Measurements from ENCODE around the gene SPINT4. TPM values are rescaled to one million over a fixed set of nuclear protein-coding genes. Genes with fewer than 3 reads are reported as not detected.

Gene SPINT4
- total and polyA plus RNA-seq, 4 donors: not detected

DNA sequence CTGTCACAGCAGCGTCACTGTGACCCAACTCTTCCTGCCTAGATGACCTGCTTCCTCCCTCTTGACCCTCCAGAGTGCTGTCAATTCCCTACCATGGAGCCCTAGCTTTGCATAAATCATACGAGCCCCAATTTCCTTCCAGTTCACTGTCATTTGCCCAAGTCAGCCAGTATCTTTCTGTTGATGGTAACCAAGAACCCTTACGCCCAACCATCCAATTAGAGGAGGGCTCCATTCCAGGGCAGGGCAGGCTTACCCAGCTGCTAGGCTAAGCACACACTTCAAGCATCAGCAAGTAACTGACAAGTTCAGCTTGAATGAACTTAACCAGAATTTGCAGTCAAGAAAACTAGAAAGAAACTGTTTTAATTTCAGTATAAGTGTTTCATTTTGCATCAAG lies 43.8 kb downstream of the SPINT4 start:
- no peak for TF ChIP-seq EGR1 (IDR thresholded peaks at IDR 0.05; ENCODE audit: low read depth in 2 of 2)
- H3K9me3 ChIP-seq (ENCODE audit: control insufficient read depth in 4 of 4, low read length in 3 of 4): no peaks in the 10 kb centered on the region
- H3K9ac ChIP-seq (ENCODE audit: low read depth in 1 of 2, low read length in 2 of 2): no peak overlapping the region
- WGBS: 64% methylated on average over 3 of the region's 3 CpGs
- no peak overlapping the region for H3K4me3 ChIP-seq (ENCODE audit: low read depth in 1 of 3, low read length in 3 of 3)
- no peak overlapping the region for H3K27ac ChIP-seq (ENCODE audit: low read depth in 1 of 2, low read length in 2 of 2)
- peaks cover 0 to 3% (median 3%) of the 10 kb centered on the region in 4 donors for H3K4me1 ChIP-seq (ENCODE audit: control insufficient read depth in 4 of 4, insufficient read depth in 4 of 4, low read length in 3 of 4)
- H3K36me3 ChIP-seq (ENCODE audit: control insufficient read depth in 4 of 4, insufficient read depth in 3 of 4, low read depth in 1 of 4, low read length in 3 of 4): no peaks in the 10 kb centered on the region
- DNase-seq (ENCODE audit: low spot score): no peak
- no peaks in the 10 kb centered on the region for H3K27me3 ChIP-seq (ENCODE audit: control insufficient read depth in 4 of 4, insufficient read depth in 4 of 4, low read length in 3 of 4)

DNA sequence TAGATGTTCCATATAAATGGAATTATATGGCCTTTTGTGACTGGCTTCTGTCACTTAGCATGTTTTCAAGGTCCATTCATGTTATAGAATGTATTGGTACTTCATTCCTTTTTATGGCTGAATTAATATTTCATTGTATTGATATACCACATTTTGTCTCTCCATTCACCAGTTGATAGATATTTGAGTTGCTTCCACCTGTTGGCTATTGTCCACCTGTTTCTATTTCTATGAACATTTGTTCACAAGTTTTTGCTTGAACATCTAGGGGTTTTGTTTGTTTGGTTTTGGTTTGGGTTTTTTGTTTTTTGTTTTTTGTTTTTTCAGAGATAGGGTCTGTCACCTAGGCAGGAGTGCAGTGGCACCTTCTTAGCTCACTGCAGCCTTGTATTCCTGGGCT lies 46.3 kb downstream of the SPINT4 start:
- H3K36me3 ChIP-seq (ENCODE audit: control insufficient read depth in 4 of 4, insufficient read depth in 3 of 4, low read depth in 1 of 4, low read length in 3 of 4): no peaks in the 10 kb centered on the region
- TF ChIP-seq EGR1 (IDR thresholded peaks at IDR 0.05; ENCODE audit: low read depth in 2 of 2): no peak
- TF ChIP-seq FOXA1 (IDR thresholded peaks at IDR 0.05): no peak
- TF ChIP-seq, protein P1, sequence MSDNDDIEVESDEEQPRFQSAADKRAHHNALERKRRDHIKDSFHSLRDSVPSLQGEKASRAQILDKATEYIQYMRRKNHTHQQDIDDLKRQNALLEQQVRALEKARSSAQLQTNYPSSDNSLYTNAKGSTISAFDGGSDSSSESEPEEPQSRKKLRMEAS (IDR thresholded peaks at IDR 0.05): no peak
- no peak for TF ChIP-seq GABPA (IDR thresholded peaks at IDR 0.05 in 1 of 2, conservative IDR thresholded peaks at IDR 0.05 in 1 of 2)
- TF ChIP-seq HNF4A (conservative IDR thresholded peaks at IDR 0.05): no peak
- no peak for TF ChIP-seq TAF1 (conservative IDR thresholded peaks at IDR 0.05)
- TF ChIP-seq RAD21 (IDR thresholded peaks at IDR 0.05): no peak
- TF ChIP-seq, protein P2, sequence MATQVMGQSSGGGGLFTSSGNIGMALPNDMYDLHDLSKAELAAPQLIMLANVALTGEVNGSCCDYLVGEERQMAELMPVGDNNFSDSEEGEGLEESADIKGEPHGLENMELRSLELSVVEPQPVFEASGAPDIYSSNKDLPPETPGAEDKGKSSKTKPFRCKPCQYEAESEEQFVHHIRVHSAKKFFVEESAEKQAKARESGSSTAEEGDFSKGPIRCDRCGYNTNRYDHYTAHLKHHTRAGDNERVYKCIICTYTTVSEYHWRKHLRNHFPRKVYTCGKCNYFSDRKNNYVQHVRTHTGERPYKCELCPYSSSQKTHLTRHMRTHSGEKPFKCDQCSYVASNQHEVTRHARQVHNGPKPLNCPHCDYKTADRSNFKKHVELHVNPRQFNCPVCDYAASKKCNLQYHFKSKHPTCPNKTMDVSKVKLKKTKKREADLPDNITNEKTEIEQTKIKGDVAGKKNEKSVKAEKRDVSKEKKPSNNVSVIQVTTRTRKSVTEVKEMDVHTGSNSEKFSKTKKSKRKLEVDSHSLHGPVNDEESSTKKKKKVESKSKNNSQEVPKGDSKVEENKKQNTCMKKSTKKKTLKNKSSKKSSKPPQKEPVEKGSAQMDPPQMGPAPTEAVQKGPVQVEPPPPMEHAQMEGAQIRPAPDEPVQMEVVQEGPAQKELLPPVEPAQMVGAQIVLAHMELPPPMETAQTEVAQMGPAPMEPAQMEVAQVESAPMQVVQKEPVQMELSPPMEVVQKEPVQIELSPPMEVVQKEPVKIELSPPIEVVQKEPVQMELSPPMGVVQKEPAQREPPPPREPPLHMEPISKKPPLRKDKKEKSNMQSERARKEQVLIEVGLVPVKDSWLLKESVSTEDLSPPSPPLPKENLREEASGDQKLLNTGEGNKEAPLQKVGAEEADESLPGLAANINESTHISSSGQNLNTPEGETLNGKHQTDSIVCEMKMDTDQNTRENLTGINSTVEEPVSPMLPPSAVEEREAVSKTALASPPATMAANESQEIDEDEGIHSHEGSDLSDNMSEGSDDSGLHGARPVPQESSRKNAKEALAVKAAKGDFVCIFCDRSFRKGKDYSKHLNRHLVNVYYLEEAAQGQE (IDR thresholded peaks at IDR 0.05): no peak
- no peak for TF ChIP-seq RXRA (IDR thresholded peaks at IDR 0.05)
- no peak for TF ChIP-seq FOXA2 (IDR thresholded peaks at IDR 0.05)
- TF ChIP-seq, protein P3, sequence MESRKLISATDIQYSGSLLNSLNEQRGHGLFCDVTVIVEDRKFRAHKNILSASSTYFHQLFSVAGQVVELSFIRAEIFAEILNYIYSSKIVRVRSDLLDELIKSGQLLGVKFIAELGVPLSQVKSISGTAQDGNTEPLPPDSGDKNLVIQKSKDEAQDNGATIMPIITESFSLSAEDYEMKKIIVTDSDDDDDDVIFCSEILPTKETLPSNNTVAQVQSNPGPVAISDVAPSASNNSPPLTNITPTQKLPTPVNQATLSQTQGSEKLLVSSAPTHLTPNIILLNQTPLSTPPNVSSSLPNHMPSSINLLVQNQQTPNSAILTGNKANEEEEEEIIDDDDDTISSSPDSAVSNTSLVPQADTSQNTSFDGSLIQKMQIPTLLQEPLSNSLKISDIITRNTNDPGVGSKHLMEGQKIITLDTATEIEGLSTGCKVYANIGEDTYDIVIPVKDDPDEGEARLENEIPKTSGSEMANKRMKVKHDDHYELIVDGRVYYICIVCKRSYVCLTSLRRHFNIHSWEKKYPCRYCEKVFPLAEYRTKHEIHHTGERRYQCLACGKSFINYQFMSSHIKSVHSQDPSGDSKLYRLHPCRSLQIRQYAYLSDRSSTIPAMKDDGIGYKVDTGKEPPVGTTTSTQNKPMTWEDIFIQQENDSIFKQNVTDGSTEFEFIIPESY (IDR thresholded peaks at IDR 0.05): no peak
- no peak for TF ChIP-seq SP1 (IDR thresholded peaks at IDR 0.05)
- TF ChIP-seq, protein P4, sequence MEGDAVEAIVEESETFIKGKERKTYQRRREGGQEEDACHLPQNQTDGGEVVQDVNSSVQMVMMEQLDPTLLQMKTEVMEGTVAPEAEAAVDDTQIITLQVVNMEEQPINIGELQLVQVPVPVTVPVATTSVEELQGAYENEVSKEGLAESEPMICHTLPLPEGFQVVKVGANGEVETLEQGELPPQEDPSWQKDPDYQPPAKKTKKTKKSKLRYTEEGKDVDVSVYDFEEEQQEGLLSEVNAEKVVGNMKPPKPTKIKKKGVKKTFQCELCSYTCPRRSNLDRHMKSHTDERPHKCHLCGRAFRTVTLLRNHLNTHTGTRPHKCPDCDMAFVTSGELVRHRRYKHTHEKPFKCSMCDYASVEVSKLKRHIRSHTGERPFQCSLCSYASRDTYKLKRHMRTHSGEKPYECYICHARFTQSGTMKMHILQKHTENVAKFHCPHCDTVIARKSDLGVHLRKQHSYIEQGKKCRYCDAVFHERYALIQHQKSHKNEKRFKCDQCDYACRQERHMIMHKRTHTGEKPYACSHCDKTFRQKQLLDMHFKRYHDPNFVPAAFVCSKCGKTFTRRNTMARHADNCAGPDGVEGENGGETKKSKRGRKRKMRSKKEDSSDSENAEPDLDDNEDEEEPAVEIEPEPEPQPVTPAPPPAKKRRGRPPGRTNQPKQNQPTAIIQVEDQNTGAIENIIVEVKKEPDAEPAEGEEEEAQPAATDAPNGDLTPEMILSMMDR (IDR thresholded peaks at IDR 0.05; ENCODE audit: low read depth, low read length, missing input control): no peak
- TF ChIP-seq, protein P5, sequence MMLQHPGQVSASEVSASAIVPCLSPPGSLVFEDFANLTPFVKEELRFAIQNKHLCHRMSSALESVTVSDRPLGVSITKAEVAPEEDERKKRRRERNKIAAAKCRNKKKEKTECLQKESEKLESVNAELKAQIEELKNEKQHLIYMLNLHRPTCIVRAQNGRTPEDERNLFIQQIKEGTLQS (IDR thresholded peaks at IDR 0.05): no peak
- TF ChIP-seq YY1 (IDR thresholded peaks at IDR 0.05): no peak
- no peak for TF ChIP-seq NR2F2 (IDR thresholded peaks at IDR 0.05)
- no peak overlapping the region for H3K9ac ChIP-seq (ENCODE audit: low read depth in 1 of 2, low read length in 2 of 2)
- no peaks in the 10 kb centered on the region for H3K9me3 ChIP-seq (ENCODE audit: control insufficient read depth in 4 of 4, low read length in 3 of 4)
- H3K27me3 ChIP-seq (ENCODE audit: control insufficient read depth in 4 of 4, insufficient read depth in 4 of 4, low read length in 3 of 4): no peaks in the 10 kb centered on the region
- no peak overlapping the region for H3K27ac ChIP-seq (ENCODE audit: low read depth in 1 of 2, low read length in 2 of 2)
- no peak for DNase-seq (ENCODE audit: low spot score)
- no peak overlapping the region for H3K4me3 ChIP-seq (ENCODE audit: low read depth in 1 of 3, low read length in 3 of 3)
- H3K4me1 ChIP-seq (ENCODE audit: control insufficient read depth in 4 of 4, insufficient read depth in 4 of 4, low read length in 3 of 4): peaks cover 0 to 7% (median 4%) of the 10 kb centered on the region in 4 donors
